H1 (cell line): ENCODE measurements around the gene NWD2. TPM values are rescaled to one million over a fixed set of nuclear protein-coding genes. Genes with fewer than 3 reads are reported as not detected.

ENCODE experiments used
- CTCF ChIA-PET: fragments of 300-600 bp; sonication (Branson Sonifier 250); formaldehyde crosslinking; loops from one replicate; lab custom pipeline; 2021; ENCODE audit not compliant: partially characterized antibody; lab: Charles Lee
- POLR2A ChIA-PET: fragments of 300-600 bp; sonication (Branson Sonifier 250); formaldehyde crosslinking; loops from one replicate; lab custom pipeline; 2021; ENCODE audit warnings: inconsistent platforms; ENCODE audit not compliant: partially characterized antibody; lab: Charles Lee
- DNase-seq, 2 experiments: peaks; one replicate each; pipeline versions ENCODE4 v3.0.0 to v3.0.0-alpha.2; 2010 to 2022; ENCODE audit warnings: low spot score in 2 of 2, low read depth in 1 of 2, mixed read lengths in 1 of 2
- FAIRE-seq: peaks from 2 replicates; lab custom pipeline; 2011; peaks lifted over from hg19 to GRCh38; lab: Jason Lieb, UNC
- H2AFZ ChIP-seq: 2 replicates; pipeline ENCODE4 v1.8.1; 2012; ENCODE audit warnings: low read length, inconsistent platforms
- H2AK5ac ChIP-seq: 2 replicates; pipeline ENCODE4 v1.6.1; 2013; ENCODE audit warnings: low read depth, low read length
- H2BK120ac ChIP-seq: replicated peaks from 2 replicates; pipeline ENCODE3; 2013; ENCODE audit warnings: low read depth, low read length, inconsistent platforms
- H2BK12ac ChIP-seq: 2 replicates; pipeline ENCODE4 v1.6.1; 2013; ENCODE audit warnings: low read depth, low read length
- H2BK15ac ChIP-seq: 2 replicates; pipeline ENCODE4 v1.6.1; 2013; ENCODE audit warnings: low read length
- H2BK20ac ChIP-seq: 2 replicates; pipeline ENCODE4 v1.6.1; 2013; ENCODE audit warnings: low read length
- H2BK5ac ChIP-seq: 2 replicates; pipeline ENCODE4 v1.6.1; 2013; ENCODE audit warnings: low read depth, low read length
- H3K14ac ChIP-seq: 2 replicates; pipeline ENCODE4 v1.6.1; 2013; ENCODE audit warnings: inconsistent platforms; ENCODE audit not compliant: insufficient read length
- H3K18ac ChIP-seq: 2 replicates; pipeline ENCODE4 v1.6.1; 2013; ENCODE audit warnings: low read length; ENCODE audit errors: extremely low read depth
- H3K23ac ChIP-seq: 2 replicates; pipeline ENCODE4 v1.6.1; 2013; ENCODE audit warnings: inconsistent platforms; ENCODE audit not compliant: insufficient read length
- H3K23me2 ChIP-seq: 2 replicates; pipeline ENCODE4 v1.6.1; 2013; ENCODE audit warnings: low read depth, low read length
- H3K27ac ChIP-seq: 2 replicates; pipeline ENCODE4 v1.6.1; 2011; ENCODE audit warnings: low read depth, low read length, inconsistent platforms
- H3K27me3 ChIP-seq, 4 experiments: replicated peaks in 1 of 4; 1 replicate in 1 of 4; 2 replicates in 3 of 4; pipeline versions ENCODE4 v1.6.1 to v1.8.1; 2011 to 2013; ENCODE audit warnings: low read length in 3 of 4, mild to moderate bottlenecking in 3 of 4, inconsistent platforms in 2 of 4, mixed read lengths in 2 of 4, moderate library complexity in 1 of 4; ENCODE audit not compliant: control insufficient read depth in 3 of 4, insufficient read depth in 3 of 4; ENCODE audit errors: extremely low read depth in 1 of 4
- H3K36me3 ChIP-seq, 4 experiments: 2 replicates each; pipeline versions ENCODE4 v1.6.1 to v1.8.1; 2011 to 2013; ENCODE audit warnings: mild to moderate bottlenecking in 4 of 4, low read length in 3 of 4, moderate library complexity in 2 of 4, control low read depth in 1 of 4, inconsistent platforms in 1 of 4; ENCODE audit not compliant: insufficient read depth in 4 of 4, control insufficient read depth in 2 of 4
- H3K4ac ChIP-seq: replicated peaks from 2 replicates; pipeline ENCODE3; 2013; ENCODE audit warnings: low read length, low read depth, mixed read lengths, inconsistent platforms; ENCODE audit not compliant: insufficient read length
- H3K4me1 ChIP-seq, 4 experiments: replicated peaks in 1 of 4; 1 replicate in 1 of 4; 2 replicates in 3 of 4; pipeline versions ENCODE4 v1.6.1 to v1.8.1; 2011 to 2013; ENCODE audit warnings: low read length in 3 of 4, inconsistent platforms in 2 of 4, mixed read lengths in 1 of 4; ENCODE audit not compliant: insufficient read depth in 4 of 4, control insufficient read depth in 3 of 4
- H3K4me2 ChIP-seq, 2 experiments: 2 replicates each; pipeline versions ENCODE4 v1.6.1 to v1.8.1; 2011 to 2013; ENCODE audit warnings: low read depth in 2 of 2, low read length in 2 of 2, control low read depth in 1 of 2, inconsistent platforms in 1 of 2, mild to moderate bottlenecking in 1 of 2; ENCODE audit not compliant: insufficient read depth in 1 of 2
- H3K4me3 ChIP-seq, 4 experiments: fragments of 200-600, 300-600 bp in 1 of 4; sonication (generic), shearing (Covaris generic), sonication (Bioruptor Twin) in 1 of 4; 2 replicates each; pipeline versions ENCODE4 v1.5.1 to v1.8.1; 2011 to 2016; ENCODE audit warnings: low read length in 4 of 4, low read depth in 3 of 4, control low read depth in 2 of 4, inconsistent platforms in 2 of 4, mild to moderate bottlenecking in 2 of 4, mixed read lengths in 1 of 4, moderate library complexity in 1 of 4; ENCODE audit not compliant: insufficient read depth in 2 of 4; ENCODE audit errors: extremely low read depth in 1 of 4
- H3K56ac ChIP-seq: replicated peaks from 2 replicates; pipeline ENCODE3; 2013; ENCODE audit warnings: low read depth, mild to moderate bottlenecking, mixed read lengths, low read length, inconsistent platforms; ENCODE audit not compliant: insufficient read length
- H3K79me1 ChIP-seq: 2 replicates; pipeline ENCODE4 v1.6.1; 2013; ENCODE audit warnings: low read depth, low read length, control low read depth
- H3K79me2 ChIP-seq, 2 experiments: 2 replicates each; pipeline versions ENCODE4 v1.6.1 to v1.8.1; 2012 to 2013; ENCODE audit warnings: low read length in 2 of 2, mild to moderate bottlenecking in 2 of 2, inconsistent platforms in 1 of 2; ENCODE audit not compliant: insufficient read depth in 2 of 2, control insufficient read depth in 1 of 2
- H3K9ac ChIP-seq, 4 experiments: replicated peaks in 1 of 4; 1 replicate in 1 of 4; 2 replicates in 3 of 4; pipeline versions ENCODE4 v1.6.1 to v1.8.1; 2011 to 2013; ENCODE audit warnings: low read depth in 3 of 4, low read length in 3 of 4, control low read depth in 2 of 4, mild to moderate bottlenecking in 2 of 4, moderate library complexity in 2 of 4, inconsistent platforms in 1 of 4; ENCODE audit errors: extremely low read depth in 1 of 4
- H3K9me3 ChIP-seq, 2 experiments: 2 replicates each; pipeline versions ENCODE4 v1.6.1 to v1.8.1; 2012 to 2013; ENCODE audit warnings: mild to moderate bottlenecking in 2 of 2, moderate library complexity in 2 of 2, control low read depth in 1 of 2, inconsistent platforms in 1 of 2, low read depth in 1 of 2, low read length in 1 of 2, mixed read lengths in 1 of 2; ENCODE audit not compliant: insufficient read depth in 2 of 2
- H4K20me1 ChIP-seq, 2 experiments: replicated peaks in 1 of 2; 2 replicates each; pipeline versions ENCODE3 to v1.8.1; 2011 to 2013; ENCODE audit warnings: inconsistent platforms in 2 of 2, low read length in 2 of 2, mild to moderate bottlenecking in 1 of 2; ENCODE audit not compliant: insufficient read depth in 2 of 2, control insufficient read depth in 1 of 2
- H4K5ac ChIP-seq: 2 replicates; pipeline ENCODE4 v1.6.1; 2013; ENCODE audit warnings: low read length, low read depth, mixed read lengths, inconsistent platforms; ENCODE audit not compliant: insufficient read length
- H4K8ac ChIP-seq: 2 replicates; pipeline ENCODE4 v1.8.0; 2013; ENCODE audit warnings: mild to moderate bottlenecking, moderate library complexity, low read length, inconsistent platforms; ENCODE audit not compliant: insufficient read depth; ENCODE audit errors: extremely low read depth
- H4K91ac ChIP-seq: replicated peaks from 2 replicates; pipeline ENCODE3; 2013; ENCODE audit warnings: low read length, mixed read lengths, inconsistent platforms; ENCODE audit not compliant: insufficient read length
- KDM4A ChIP-seq: IDR thresholded peaks from one replicate; pipeline ENCODE4 v1.7.1; 2012; ENCODE audit warnings: low read depth, mild to moderate bottlenecking, moderate library complexity, low read length, inconsistent platforms; ENCODE audit not compliant: severe bottlenecking
- MAFK ChIP-seq: IDR thresholded peaks from 2 replicates; pipeline ENCODE4 v1.6.1; 2012; ENCODE audit warnings: low read depth, mild to moderate bottlenecking, improper control_type of control experiment, low read length
- SIN3A ChIP-seq, 2 experiments: IDR thresholded peaks in 1 of 2; conservative IDR thresholded peaks in 1 of 2; 2 replicates each; pipeline ENCODE4 v1.6.1; 2011 to 2012; ENCODE audit warnings: low read length in 2 of 2, improper control_type of control experiment in 1 of 2, low read depth in 1 of 2, mild to moderate bottlenecking in 1 of 2
- TCF12 ChIP-seq: IDR thresholded peaks from 2 replicates; pipeline ENCODE4 v1.6.1; 2011; ENCODE audit warnings: low read depth, mild to moderate bottlenecking, low read length
- WGBS, 2 experiments: shearing (Covaris generic) in 1 of 2; methylation state at CpG; one replicate each; pipeline versions ENCODE4 v1.1.6 to v1.1.7; 2013 to 2015; ENCODE audit warnings: low lambda C conversion rate in 2 of 2, mixed read lengths in 2 of 2, inconsistent platforms in 1 of 2, low coverage in 1 of 2, missing lambda C conversion rate in 1 of 2; ENCODE audit not compliant: insufficient replicate concordance in 2 of 2, insufficient coverage in 1 of 2, insufficient read length in 1 of 2; ENCODE audit errors: extremely low coverage in 1 of 2, missing lambda C conversion rate in 1 of 2; 5-methylcytosine and 5-hydroxymethylcytosine counted together
- polyA plus RNA-seq, 7 experiments: library from polyadenylated mRNA; depleted of rRNA in 3 of 7; stranded (reverse) in 5 of 7; unstranded in 2 of 7; fragments of >200 nt in 5 of 7; fragments of 200-250 nt in 2 of 7; gene quantifications; 1 replicate in 5 of 7; 2 replicates in 1 of 7; 4 replicates in 1 of 7; pipeline versions ENCODE4 v1.2.1 to v1.2.3, GENCODE V29; 2011 to 2013; ENCODE audit warnings: missing spikeins in 2 of 7, mixed read lengths in 2 of 7
- total RNA-seq: library from RNA; stranded (reverse); fragmentation: NEBNext Ultra II Directional; extraction: Animal tissue kit (Norgen Biotek cat#: 25700); gene quantifications from 2 replicates; pipeline ENCODE4 v1.2.1, GENCODE V29; 2021

Gene NWD2
- total and polyA plus RNA-seq, 2 of the 8 experiments (the other 6 are each of a cell fraction or from before 2014, with no cell fraction given) = under 0.01 TPM; not detected in 1

GRCh38 chr4:37236165-37236564, 8.4 kb upstream of the NWD2 start:
- Histone ChIP-seq H4K5ac (no peak overlapping the region), H4K91ac (no peak overlapping the region), H3K36me3 (no peaks in the 10 kb centered on the region), H2AK5ac (no peak overlapping the region), H3K79me2 (no peaks in the 10 kb centered on the region), H3K23me2 (no peaks in the 10 kb centered on the region; the same call in 1 of the 2 replicates), H3K4me2 (no peak overlapping the region), H3K79me1 (no peaks in the 10 kb centered on the region), H2BK12ac (no peak overlapping the region), H2BK20ac (no peak overlapping the region), H3K23ac (no peak overlapping the region), H3K27me3 (peaks cover 0 to 5% (median 2%) of the 10 kb centered on the region in 4 experiments; a peak in 5 of 7 replicates), H4K20me1 (peaks cover 0 to 2% of the 10 kb centered on the region in 2 experiments), H3K9ac (no peak overlapping the region), H3K9me3 (no peaks in the 10 kb centered on the region), H3K14ac (no peak overlapping the region), H3K4ac (no peak overlapping the region), H2AFZ (no peak overlapping the region), H3K56ac (no peak overlapping the region), H4K8ac (no peak overlapping the region), H2BK15ac (no peak overlapping the region), H3K4me3 (no peak overlapping the region), H2BK5ac (no peak overlapping the region), H3K18ac (no peak overlapping the region), H2BK120ac (no peak overlapping the region), H3K27ac (no peak overlapping the region; the same call in 1 of the 2 replicates), H3K4me1 (no peaks in the 10 kb centered on the region)
- no peak for TF ChIP-seq MAFK
- TF ChIP-seq KDM4A = no peak
- TF ChIP-seq SIN3A (conservative IDR thresholded peaks at IDR 0.05 in 1 of 2, IDR thresholded peaks at IDR 0.05 in 1 of 2; ENCODE audit: low read depth in 1 of 2, low read length in 2 of 2) = no peak
- TF ChIP-seq TCF12 = no peak
- ChIA-PET POLR2A (no interaction called here), CTCF (no interaction called here)
- FAIRE-seq = no peak
- no peak for DNase-seq
- 95% methylated on average over 2 of the region's 2 CpGs; no CpG with 5 or more reads in 1 of the 2 experiments for WGBS, 2 experiments
